Measurements from ENCODE around the gene LRG1.

LRG1 gene

GRCh38 chr19:4533835-4534424 is 5.9 kb downstream of the LRG1 start:
- Histone ChIP-seq H3K9ac (no peak overlapping the region), H2AFZ (ENCODE audit: low read depth) (no peak overlapping the region), H4K20me1 (ENCODE audit: insufficient read depth) (no peaks in the 10 kb centered on the region), H3K4me2 (no peak overlapping the region), H3K27ac (no peak overlapping the region), H3K27me3 (ENCODE audit: insufficient read depth, low read depth) (peaks cover 93% of the 10 kb centered on the region), H3K4me1 (ENCODE audit: low read depth, poor library complexity, severe bottlenecking) (no peaks in the 10 kb centered on the region), H3K4me3 (IDR thresholded peaks at IDR 0.05; ENCODE audit: insufficient read depth, low read depth, low read length) (no peak overlapping the region), H3K79me2 (ENCODE audit: insufficient read depth, low read depth) (no peaks in the 10 kb centered on the region), H3K36me3 (ENCODE audit: insufficient read depth) (no peaks in the 10 kb centered on the region)
- no peak for TF ChIP-seq CTCF (conservative IDR thresholded peaks at IDR 0.05; ENCODE audit: low read depth, low read length)

- no peaks in the 10 kb centered on the region for H4K20me1 ChIP-seq (ENCODE audit: insufficient read depth)
- H3K27me3 ChIP-seq (ENCODE audit: insufficient read depth, low read depth), result peaks cover 88% of the 10 kb centered on the region
- H3K27ac ChIP-seq, result no peak overlapping the region
- H3K36me3 ChIP-seq (ENCODE audit: insufficient read depth), result no peaks in the 10 kb centered on the region
- H2AFZ ChIP-seq (ENCODE audit: low read depth), result no peak overlapping the region
- no peaks in the 10 kb centered on the region for H3K79me2 ChIP-seq (ENCODE audit: insufficient read depth, low read depth)
- no peaks in the 10 kb centered on the region for H3K4me1 ChIP-seq (ENCODE audit: low read depth, poor library complexity, severe bottlenecking)
- no peak for TF ChIP-seq CTCF (conservative IDR thresholded peaks at IDR 0.05; ENCODE audit: low read depth, low read length)
- no peak overlapping the region for H3K4me2 ChIP-seq
- no peak overlapping the region for H3K9ac ChIP-seq
- H3K4me3 ChIP-seq (IDR thresholded peaks at IDR 0.05; ENCODE audit: insufficient read depth, low read depth, low read length), result no peak overlapping the region
These were observed 6.5 kb downstream of the LRG1 start for GRCh38 chr19:4533334-4533733.

- Histone ChIP-seq H4K20me1 (ENCODE audit: insufficient read depth) (no peaks in the 10 kb centered on the region), H3K4me3 (IDR thresholded peaks at IDR 0.05; ENCODE audit: insufficient read depth, low read depth, low read length) (no peak overlapping the region), H3K27me3 (ENCODE audit: insufficient read depth, low read depth) (peaks cover 82% of the 10 kb centered on the region), H3K4me1 (ENCODE audit: low read depth, poor library complexity, severe bottlenecking) (no peaks in the 10 kb centered on the region), H3K9ac (no peak overlapping the region), H3K36me3 (ENCODE audit: insufficient read depth) (no peaks in the 10 kb centered on the region), H3K27ac (no peak overlapping the region), H2AFZ (ENCODE audit: low read depth) (no peak overlapping the region), H3K4me2 (no peak overlapping the region), H3K79me2 (ENCODE audit: insufficient read depth, low read depth) (no peaks in the 10 kb centered on the region)
- no peak for TF ChIP-seq CTCF (conservative IDR thresholded peaks at IDR 0.05; ENCODE audit: low read depth, low read length)
These were observed 8.2 kb downstream of the LRG1 start for GRCh38 chr19:4531562-4532165.

- Histone ChIP-seq H3K4me2 (no peak overlapping the region), H2AFZ (ENCODE audit: low read depth) (no peak overlapping the region), H3K27me3 (ENCODE audit: insufficient read depth, low read depth) (peaks cover 79% of the 10 kb centered on the region), H3K9ac (no peak overlapping the region), H3K4me1 (ENCODE audit: low read depth, poor library complexity, severe bottlenecking) (no peaks in the 10 kb centered on the region), H3K27ac (no peak overlapping the region), H4K20me1 (ENCODE audit: insufficient read depth) (no peaks in the 10 kb centered on the region), H3K36me3 (ENCODE audit: insufficient read depth) (no peaks in the 10 kb centered on the region), H3K79me2 (ENCODE audit: insufficient read depth, low read depth) (no peaks in the 10 kb centered on the region), H3K4me3 (IDR thresholded peaks at IDR 0.05; ENCODE audit: insufficient read depth, low read depth, low read length) (no peak overlapping the region)
- no peak for TF ChIP-seq CTCF (conservative IDR thresholded peaks at IDR 0.05; ENCODE audit: low read depth, low read length)
These were observed 9.8 kb downstream of the LRG1 start for GRCh38 chr19:4529924-4530522.

Data from KMS-11 (cell line).